Body of pancreas (tissue), 4 donors: Measurements from ENCODE around the gene HIF3A.

ENCODE experiments used
- POLR2A ChIP-seq, 3 donors: fragments of 450-650 bp; IDR thresholded peaks; one replicate each; pipeline ENCODE4 v1.6.1; 2016; ENCODE audit warnings: antibody characterized with exemption in 3 of 3, mild to moderate bottlenecking in 2 of 3
- TF ChIP-seq, protein P1 (sequence below), 7 experiments: fragments of 450-650 bp in 4 of 7; fragments of 200-600 bp in 3 of 7; sonication (generic) in 3 of 7; IDR thresholded peaks; one replicate each; pipeline ENCODE4 v1.5.1; 2016 to 2019; ENCODE audit warnings: antibody characterized with exemption in 7 of 7

DNA sequence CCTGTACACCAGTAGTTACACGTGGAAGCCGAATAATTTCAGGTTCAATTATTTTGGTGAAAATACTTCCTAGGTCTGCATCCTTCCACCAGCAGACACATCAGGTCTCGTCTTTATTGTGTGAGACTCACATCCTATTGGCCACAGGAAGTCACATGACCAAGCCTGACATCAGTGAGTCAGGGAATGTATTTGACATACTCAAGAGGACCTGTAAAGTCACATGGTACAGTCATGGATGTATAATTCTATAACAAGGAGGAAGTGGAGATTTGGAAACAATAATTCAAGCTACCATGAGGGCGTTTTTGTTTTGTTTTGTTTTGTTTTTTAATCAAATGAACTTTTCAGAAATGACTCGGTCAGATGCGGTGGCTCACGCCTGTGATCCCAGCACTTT is 9.3 kb upstream of the HIF3A start:
- TF ChIP-seq POLR2A (IDR thresholded peaks at IDR 0.05), result no peak
- TF ChIP-seq, protein P1, sequence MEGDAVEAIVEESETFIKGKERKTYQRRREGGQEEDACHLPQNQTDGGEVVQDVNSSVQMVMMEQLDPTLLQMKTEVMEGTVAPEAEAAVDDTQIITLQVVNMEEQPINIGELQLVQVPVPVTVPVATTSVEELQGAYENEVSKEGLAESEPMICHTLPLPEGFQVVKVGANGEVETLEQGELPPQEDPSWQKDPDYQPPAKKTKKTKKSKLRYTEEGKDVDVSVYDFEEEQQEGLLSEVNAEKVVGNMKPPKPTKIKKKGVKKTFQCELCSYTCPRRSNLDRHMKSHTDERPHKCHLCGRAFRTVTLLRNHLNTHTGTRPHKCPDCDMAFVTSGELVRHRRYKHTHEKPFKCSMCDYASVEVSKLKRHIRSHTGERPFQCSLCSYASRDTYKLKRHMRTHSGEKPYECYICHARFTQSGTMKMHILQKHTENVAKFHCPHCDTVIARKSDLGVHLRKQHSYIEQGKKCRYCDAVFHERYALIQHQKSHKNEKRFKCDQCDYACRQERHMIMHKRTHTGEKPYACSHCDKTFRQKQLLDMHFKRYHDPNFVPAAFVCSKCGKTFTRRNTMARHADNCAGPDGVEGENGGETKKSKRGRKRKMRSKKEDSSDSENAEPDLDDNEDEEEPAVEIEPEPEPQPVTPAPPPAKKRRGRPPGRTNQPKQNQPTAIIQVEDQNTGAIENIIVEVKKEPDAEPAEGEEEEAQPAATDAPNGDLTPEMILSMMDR (IDR thresholded peaks at IDR 0.05), result no peak
